Measurements from ENCODE around the gene TEFM. TPM values are rescaled to one million over a fixed set of nuclear protein-coding genes. Genes with fewer than 3 reads are reported as not detected.

TEFM gene
- total and polyA plus RNA-seq, 2 experiments from 2014 or later, result 8.1 to 24.7 TPM

- Histone ChIP-seq H3K27ac (no peak overlapping the region), H3F3A (ENCODE audit: insufficient read depth) (no peaks in the 10 kb centered on the region), H3K9ac (no peak overlapping the region), H3K9me3 (ENCODE audit: low read depth) (no peaks in the 10 kb centered on the region), H3K4me2 (ENCODE audit: unreplicated experiment) (peak overlapping the region; percentile 59), H3K36me3 (ENCODE audit: low read depth) (no peaks in the 10 kb centered on the region), H3K4me3 (peak overlapping the region; percentile 62), H3K4me1 (ENCODE audit: insufficient read depth) (peaks cover 3% of the 10 kb centered on the region; the same call in 1 of the 2 replicates), H4K20me1 (ENCODE audit: insufficient read depth) (no peaks in the 10 kb centered on the region), H2AFZ (peak overlapping the region; percentile 43), H3K27me3 (replicated peaks; ENCODE audit: insufficient read depth) (peaks cover 22% of the 10 kb centered on the region), H3K9me2 (ENCODE audit: insufficient read depth) (no peaks in the 10 kb centered on the region), H3K79me2 (ENCODE audit: insufficient read depth) (no peaks in the 10 kb centered on the region)
- peak; percentile 91 for TF ChIP-seq EZH2 (IDR thresholded peaks at IDR 0.05; ENCODE audit: insufficient read depth, poor library complexity, severe bottlenecking)
- TF ChIP-seq EZH2phosphoT487 (IDR thresholded peaks at IDR 0.05; ENCODE audit: insufficient read depth, low read depth), result 0 out of 2 replicates have a peak, but pooled peaks have one; percentile 67
- in situ Hi-C loops (cut with MboI), result no loop called here
- DNase-seq, result peak; percentile 44
- 5 to 6% methylated on average over 35 to 65 of the region's 66 CpGs for WGBS, 2 experiments (ENCODE audit: low coverage in 1 of 2, low lambda C conversion rate in 2 of 2, missing lambda C conversion rate in 2 of 2)
Observed at GRCh38 chr17:30922235-30923030, 16.4 kb upstream of the TEFM start.

- peak; percentile 41 for DNase-seq
- H3K4me1 ChIP-seq (ENCODE audit: insufficient read depth), result peaks cover 3% of the 10 kb centered on the region; the same call in 1 of the 2 replicates
- H3F3A ChIP-seq (ENCODE audit: insufficient read depth), result no peaks in the 10 kb centered on the region
- peak within 1 kb of the TSS; percentile 59 for H3K4me2 ChIP-seq (ENCODE audit: unreplicated experiment)
- no peaks in the 10 kb centered on the region for H3K9me3 ChIP-seq (ENCODE audit: low read depth)
- H3K9me2 ChIP-seq (ENCODE audit: insufficient read depth), result no peaks in the 10 kb centered on the region
- H2AFZ ChIP-seq, result peak within 1 kb of the TSS; percentile 59
- no peak for TF ChIP-seq EZH2phosphoT487 (IDR thresholded peaks at IDR 0.05; ENCODE audit: insufficient read depth, low read depth)
- no peak for TF ChIP-seq EZH2 (IDR thresholded peaks at IDR 0.05; ENCODE audit: insufficient read depth, poor library complexity, severe bottlenecking)
- peaks cover 22% of the 10 kb centered on the region for H3K27me3 ChIP-seq (replicated peaks; ENCODE audit: insufficient read depth)
- peak within 1 kb of the TSS; percentile 62 for H3K4me3 ChIP-seq
- H3K9ac ChIP-seq, result no peak within 1 kb of the TSS
- 10 to 12% methylated on average over 31 to 33 of the region's 60 CpGs for WGBS, 2 experiments (ENCODE audit: low coverage in 1 of 2, low lambda C conversion rate in 2 of 2, missing lambda C conversion rate in 2 of 2)
- no peaks in the 10 kb centered on the region for H4K20me1 ChIP-seq (ENCODE audit: insufficient read depth)
- in situ Hi-C loops (cut with MboI), result no loop called here
- H3K36me3 ChIP-seq (ENCODE audit: low read depth), result no peaks in the 10 kb centered on the region
- H3K79me2 ChIP-seq (ENCODE audit: insufficient read depth), result no peaks in the 10 kb centered on the region
- H3K27ac ChIP-seq, result no peak within 1 kb of the TSS
Observed at GRCh38 chr17:30921544-30922196, 15.6 kb upstream of the TEFM start, which contains the start of gene ADAP2. TSS of gene ADAP2 (plus strand) at chr17:30921945. CDS start at chr17:30922015, 70 bp downstream.

- Histone ChIP-seq H3K9ac (no peak overlapping the region), H4K20me1 (ENCODE audit: insufficient read depth) (no peaks in the 10 kb centered on the region), H2AFZ (peak overlapping the region; percentile 59; the same call in 1 of the 2 replicates), H3K9me2 (ENCODE audit: insufficient read depth) (no peaks in the 10 kb centered on the region), H3F3A (ENCODE audit: insufficient read depth) (no peaks in the 10 kb centered on the region), H3K79me2 (ENCODE audit: insufficient read depth) (no peaks in the 10 kb centered on the region), H3K27ac (no peak overlapping the region), H3K4me3 (no peak overlapping the region), H3K36me3 (ENCODE audit: low read depth) (no peaks in the 10 kb centered on the region), H3K27me3 (replicated peaks; ENCODE audit: insufficient read depth) (peaks cover 22% of the 10 kb centered on the region), H3K4me2 (ENCODE audit: unreplicated experiment) (no peak overlapping the region), H3K9me3 (ENCODE audit: low read depth) (no peaks in the 10 kb centered on the region), H3K4me1 (ENCODE audit: insufficient read depth) (peaks cover 3% of the 10 kb centered on the region; the same call in 1 of the 2 replicates)
- TF ChIP-seq EZH2 (IDR thresholded peaks at IDR 0.05; ENCODE audit: insufficient read depth, poor library complexity, severe bottlenecking), result no peak
- TF ChIP-seq EZH2phosphoT487 (IDR thresholded peaks at IDR 0.05; ENCODE audit: insufficient read depth, low read depth), result no peak
- in situ Hi-C loops (cut with MboI), result no loop called here
- DNase-seq, result peak; percentile 14
- 74 to 80% methylated on average over 11 of the region's 11 CpGs for WGBS, 2 experiments (ENCODE audit: low coverage in 1 of 2, low lambda C conversion rate in 2 of 2, missing lambda C conversion rate in 2 of 2)
Observed at GRCh38 chr17:30920683-30921543, 14.9 kb upstream of the TEFM start.

GRCh38 chr17:30920282-30920681 is 14.2 kb upstream of the TEFM start:
- 9 to 18% methylated on average over 4 of the region's 4 CpGs for WGBS, 2 experiments (ENCODE audit: low coverage in 1 of 2, low lambda C conversion rate in 2 of 2, missing lambda C conversion rate in 2 of 2)
- Histone ChIP-seq H3K79me2 (ENCODE audit: insufficient read depth) (no peaks in the 10 kb centered on the region), H3K4me1 (ENCODE audit: insufficient read depth) (peaks cover 3% of the 10 kb centered on the region; the same call in 1 of the 2 replicates), H2AFZ (peak overlapping the region; percentile 22; the same call in 1 of the 2 replicates), H3K4me3 (no peak overlapping the region), H4K20me1 (ENCODE audit: insufficient read depth) (no peaks in the 10 kb centered on the region), H3F3A (ENCODE audit: insufficient read depth) (no peaks in the 10 kb centered on the region), H3K9ac (no peak overlapping the region), H3K9me3 (ENCODE audit: low read depth) (no peaks in the 10 kb centered on the region), H3K36me3 (ENCODE audit: low read depth) (no peaks in the 10 kb centered on the region), H3K4me2 (ENCODE audit: unreplicated experiment) (no peak overlapping the region), H3K27ac (no peak overlapping the region), H3K27me3 (replicated peaks; ENCODE audit: insufficient read depth) (peaks cover 22% of the 10 kb centered on the region), H3K9me2 (ENCODE audit: insufficient read depth) (no peaks in the 10 kb centered on the region)
- no peak for TF ChIP-seq EZH2 (IDR thresholded peaks at IDR 0.05; ENCODE audit: insufficient read depth, poor library complexity, severe bottlenecking)
- TF ChIP-seq EZH2phosphoT487 (IDR thresholded peaks at IDR 0.05; ENCODE audit: insufficient read depth, low read depth), result no peak
- DNase-seq, result peak; percentile 30
- in situ Hi-C loops (cut with MboI), result no loop called here

Measured in GM23248 (cell line).